Measurements from ENCODE around the gene ANKRD55.
"Not testable (repeated sequence)": the region's sequence is repeated elsewhere in the genome, so short reads cannot be mapped to it uniquely, and the experiment has no call there.

ANKRD55 gene

GRCh38 chr5:56251918-56252553 lies 18.9 kb upstream of the ANKRD55 start:
- DNase-seq = no peak

DNA sequence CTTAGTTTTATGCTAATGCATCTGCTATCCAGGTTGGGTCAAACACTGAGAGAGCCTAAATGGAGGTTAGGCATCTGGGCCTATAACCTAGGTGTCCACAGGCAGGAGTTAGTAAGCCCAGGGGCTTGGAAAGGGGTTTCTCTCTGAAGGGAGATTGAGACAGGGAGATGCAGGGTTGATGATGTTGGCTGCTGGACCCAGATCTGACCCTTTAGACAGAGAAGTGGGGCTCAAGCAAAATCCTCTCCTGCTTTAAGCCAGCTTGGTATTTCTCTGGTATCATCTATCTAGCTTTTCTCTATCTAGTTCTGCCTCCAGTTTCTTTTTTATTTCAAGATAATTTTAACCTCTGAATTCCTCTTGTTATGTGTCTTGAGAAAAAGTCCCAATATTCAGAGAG lies 18.3 kb upstream of the ANKRD55 start:
- DNase-seq = no peak

GRCh38 chr5:56250011-56250410 lies 16.9 kb upstream of the ANKRD55 start:
- no peak for DNase-seq

DNA sequence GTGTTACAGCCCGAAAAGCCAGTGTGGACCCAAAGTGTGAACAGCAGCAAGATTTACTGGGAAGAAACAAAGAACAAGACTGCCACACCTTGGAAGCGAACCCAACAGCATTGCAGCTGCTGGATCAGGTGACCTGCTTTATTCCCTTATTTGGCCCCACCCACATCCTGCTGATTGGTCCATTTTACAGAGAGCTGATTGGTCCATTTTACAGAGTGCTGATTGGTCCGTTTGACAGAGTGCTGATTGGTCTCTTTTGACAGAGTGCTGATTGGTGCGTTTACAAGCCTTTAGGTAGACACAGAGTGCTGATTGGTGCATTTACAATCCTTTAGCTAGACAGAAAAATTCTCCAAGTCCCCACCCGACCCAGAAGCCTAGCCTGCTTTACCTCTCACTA lies 16.0 kb upstream of the ANKRD55 start:
- not testable (repeated sequence) for DNase-seq

- DNase-seq = no peak
Measured at GRCh38 chr5:56247592-56247991, 14.5 kb upstream of the ANKRD55 start.

DNA sequence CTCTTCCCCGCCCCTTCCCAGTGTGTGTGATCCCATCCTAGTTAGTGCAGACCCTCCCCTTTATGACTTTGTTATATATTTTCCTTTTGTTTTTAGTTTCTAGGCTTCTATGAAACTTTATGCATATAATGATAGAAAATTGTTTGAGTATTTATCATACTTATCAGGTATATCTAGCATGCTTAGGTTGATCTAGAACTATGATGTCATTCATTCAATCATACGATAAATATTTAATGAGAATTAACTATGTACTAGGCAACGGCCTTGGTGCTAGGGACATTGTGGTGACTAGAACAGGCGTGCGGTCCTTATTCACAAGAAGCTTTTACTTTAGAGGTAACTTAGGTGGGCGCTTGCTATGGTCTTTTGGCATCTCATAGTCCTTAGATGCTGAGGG lies 13.6 kb upstream of the ANKRD55 start:
- no peak for DNase-seq

- no peak for DNase-seq
Measured at GRCh38 chr5:56245481-56245880, 12.4 kb upstream of the ANKRD55 start.

DNA sequence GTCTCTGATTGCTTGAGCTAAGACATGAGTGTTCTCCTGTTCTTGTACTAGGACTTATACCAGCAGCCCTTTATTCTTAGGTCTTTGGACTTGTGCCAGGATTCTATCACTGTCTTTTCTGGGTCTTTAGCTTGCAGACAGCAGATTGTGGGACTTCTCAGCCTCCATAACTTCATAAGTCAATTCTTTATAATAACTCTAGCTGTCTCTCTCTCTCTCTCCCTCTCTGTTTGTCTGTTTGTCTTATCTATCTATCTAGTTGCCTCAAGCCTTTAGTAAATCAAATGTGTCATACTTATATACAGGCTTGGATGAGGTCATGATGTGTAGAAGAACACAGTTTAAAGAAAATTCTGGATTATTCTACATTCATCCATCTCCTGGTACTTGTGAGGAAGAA lies 11.5 kb upstream of the ANKRD55 start:
- no peak for DNase-seq

- DNase-seq = not testable (repeated sequence)
Measured at GRCh38 chr5:56242271-56242670, 9.1 kb upstream of the ANKRD55 start.

DNA sequence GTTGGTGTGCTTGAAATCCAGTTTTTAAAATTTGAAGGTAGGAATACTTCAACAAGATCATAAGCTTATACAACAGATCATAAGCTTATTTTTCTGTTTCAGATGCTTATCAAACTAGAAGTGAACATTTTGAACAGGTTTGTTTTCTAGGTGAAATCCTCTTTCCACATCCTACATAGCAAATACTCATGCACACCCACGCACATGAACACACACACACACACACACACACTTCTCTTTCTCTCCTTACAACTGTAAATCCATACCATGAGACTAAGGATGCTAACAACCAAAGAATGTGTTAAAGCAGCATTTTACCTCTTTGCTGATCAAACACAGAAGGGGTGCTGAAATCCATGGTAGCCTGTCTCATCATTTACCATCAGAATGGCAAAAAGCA lies 592 bp downstream of the ANKRD55 start:
- DNase-seq = no peak

GRCh38 chr5:56230576-56230975 lies 2.6 kb downstream of the ANKRD55 start:
- DNase-seq = no peak

GRCh38 chr5:56229111-56229510 lies 4.0 kb downstream of the ANKRD55 start:
- DNase-seq = no peak

- no peak for DNase-seq
Measured at GRCh38 chr5:56228631-56229030, 4.5 kb downstream of the ANKRD55 start.

DNA sequence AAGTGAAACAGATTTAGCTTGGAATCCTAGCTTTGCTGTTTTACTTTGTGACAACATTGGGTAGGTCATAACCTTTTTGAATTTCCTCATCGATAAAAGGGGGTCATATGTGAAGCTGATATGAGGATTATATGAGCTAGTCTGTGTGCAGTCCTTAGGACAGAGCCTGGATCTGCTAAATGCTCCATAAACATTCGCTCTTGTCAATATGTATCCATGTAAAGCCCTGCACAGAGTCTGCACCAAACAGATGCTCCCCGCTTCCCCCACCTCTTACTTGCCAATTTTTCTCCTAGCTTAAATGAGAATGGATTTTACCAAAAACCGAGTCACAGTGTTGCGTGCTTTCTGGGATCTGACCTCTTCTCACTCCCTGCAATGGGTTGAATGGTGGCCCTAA lies 5.4 kb downstream of the ANKRD55 start:
- no peak for DNase-seq

GRCh38 chr5:56223298-56223697 lies 9.8 kb downstream of the ANKRD55 start:
- DNase-seq = not testable (repeated sequence)

DNA sequence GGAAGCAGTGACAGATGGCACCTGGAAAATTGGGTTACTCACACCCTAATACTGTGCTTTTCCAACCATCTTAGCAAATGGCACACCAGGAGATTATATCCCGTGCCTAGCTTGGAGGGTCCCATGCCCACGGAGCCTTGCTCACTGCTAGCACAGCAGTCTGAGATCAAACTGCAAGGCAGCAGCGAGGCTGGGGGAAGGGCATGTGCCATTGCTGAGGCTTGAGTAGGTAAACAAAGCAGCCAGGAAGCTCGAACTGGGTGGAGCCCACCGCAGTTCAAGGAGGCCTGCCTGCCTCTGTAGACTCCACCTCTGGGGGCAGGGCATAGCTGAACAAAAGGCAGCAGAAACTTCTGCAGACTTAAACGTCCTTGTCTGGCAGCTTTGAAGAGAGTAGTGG lies 11.5 kb downstream of the ANKRD55 start:
- DNase-seq = not testable (repeated sequence)

- DNase-seq = no peak
Measured at GRCh38 chr5:56215019-56215830, 17.9 kb downstream of the ANKRD55 start.

GRCh38 chr5:56213886-56214535 lies 19.1 kb downstream of the ANKRD55 start:
- not testable (repeated sequence) for DNase-seq

DNA sequence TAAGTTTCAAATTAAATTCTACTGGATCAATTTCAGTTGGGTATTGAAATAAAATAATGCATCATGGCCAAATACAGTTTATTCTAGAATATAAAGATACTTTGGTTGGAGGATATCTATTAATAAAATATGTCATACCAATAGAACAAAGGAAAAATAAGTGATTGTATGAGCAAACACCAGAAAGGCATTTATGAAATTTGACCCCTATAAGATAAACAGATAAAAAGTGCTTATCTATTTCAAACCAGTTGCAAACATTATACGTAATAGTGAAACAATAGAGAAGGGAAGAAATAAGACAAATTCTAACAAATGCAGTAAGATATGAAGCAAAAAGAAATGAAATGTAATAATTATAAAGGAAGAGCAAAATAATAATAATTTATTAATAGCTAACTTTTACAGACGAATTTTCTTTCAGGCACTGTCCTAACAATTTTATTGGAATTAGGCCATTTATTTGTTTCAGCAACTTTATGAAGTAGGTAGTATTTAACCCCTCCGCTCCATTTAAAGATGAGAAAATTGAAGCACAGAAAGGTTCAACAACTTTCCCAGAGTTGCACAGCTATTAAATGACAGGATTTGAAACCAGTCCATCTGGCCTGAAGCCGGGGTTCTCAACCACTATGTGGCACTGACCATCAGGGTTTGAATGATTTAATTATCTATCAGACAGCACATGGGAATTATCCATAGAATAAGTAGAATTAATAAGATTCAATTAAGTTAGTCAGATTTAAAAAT lies 20.8 kb downstream of the ANKRD55 start:
- DNase-seq = no peak

DNA sequence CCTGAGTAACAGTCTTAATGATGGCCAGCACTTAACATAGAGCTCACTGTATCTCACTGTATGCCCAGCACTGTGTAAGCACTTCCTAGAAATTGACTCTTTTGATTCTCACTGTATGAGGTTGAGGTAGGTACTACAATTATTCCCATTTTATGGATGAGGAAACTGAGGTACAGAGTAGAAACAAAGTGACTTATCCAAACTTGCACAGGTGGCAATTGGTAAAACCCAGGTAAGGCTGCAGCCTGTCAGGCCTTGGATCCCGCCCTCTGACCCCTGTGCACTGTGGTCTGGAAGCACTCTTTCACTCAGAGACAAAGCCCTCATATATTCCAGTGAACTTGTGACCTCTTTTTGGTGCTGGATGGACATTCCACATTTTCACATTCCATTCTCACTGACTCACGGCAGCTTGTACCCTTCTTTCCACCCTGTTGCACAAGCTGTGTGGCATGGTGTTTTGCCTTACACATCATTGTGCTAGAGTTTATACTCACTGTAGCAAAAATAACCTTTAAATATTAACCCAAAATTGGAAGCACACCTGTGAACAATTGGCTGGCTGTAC lies 21.7 kb downstream of the ANKRD55 start:
- DNase-seq = no peak

DNA sequence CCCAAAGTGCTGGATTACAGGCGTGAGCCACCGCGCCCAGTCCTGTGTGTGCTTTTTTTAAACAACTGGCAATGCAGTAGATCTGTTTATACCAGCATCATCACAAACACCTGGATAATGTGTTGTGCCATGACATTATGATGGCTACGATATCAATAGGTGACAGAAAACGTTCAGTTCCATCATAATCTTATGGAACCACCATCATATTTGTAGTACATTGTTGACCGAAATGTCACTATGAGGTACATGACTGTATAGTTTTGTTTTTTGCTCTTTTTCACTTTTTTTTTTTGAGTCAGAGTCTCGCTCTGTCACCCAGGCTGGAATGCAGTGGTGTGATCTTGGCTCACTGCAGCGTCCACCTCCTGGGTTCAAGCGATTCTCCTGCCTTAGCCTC lies 24.4 kb downstream of the ANKRD55 start:
- no peak for DNase-seq

GRCh38 chr5:56207537-56207936 lies 25.6 kb downstream of the ANKRD55 start:
- no peak for DNase-seq

Data from CD4-positive, alpha-beta T cell treated with Interleukin-4 for 4 hours (primary cell).